PC-3 (cell line): ENCODE results near the gene E2F1.

ENCODE experiments used
- CTCF ChIP-seq: fragments of 300-600 bp; sonication (generic); conservative IDR thresholded peaks from 2 replicates; pipeline ENCODE4 v1.5.1; 2017; ENCODE audit warnings: antibody characterized with exemption, low read depth, mild to moderate bottlenecking, low read length
- EZH2 ChIP-seq: fragments of 300-600 bp; sonication (generic); IDR thresholded peaks from one replicate; pipeline ENCODE4 v1.6.1; 2017; ENCODE audit warnings: antibody characterized with exemption, mild to moderate bottlenecking, low read length; ENCODE audit not compliant: unreplicated experiment
- EZH2phosphoT487 ChIP-seq: fragments of 300-600 bp; sonication (generic); IDR thresholded peaks from 2 replicates; pipeline ENCODE4 v1.6.1; 2018; ENCODE audit warnings: mild to moderate bottlenecking, antibody characterized with exemption, low read length, borderline replicate concordance

- TF ChIP-seq CTCF (no peak), EZH2 (no peak), EZH2phosphoT487 (no peak)
These were observed 29.1 kb downstream of the E2F1 start for GRCh38 chr20:33656783-33657703.
